Panc1 (cell line): ENCODE measurements around the gene TTLL7. TPM values are rescaled to one million over a fixed set of nuclear protein-coding genes. Genes with fewer than 3 reads are reported as not detected.

ENCODE experiments used
- ATAC-seq: fragments of 200-7000 bp; cut with Tn5 transposase; 2 replicates; pipeline ENCODE4 v1.9.1; 2020; ENCODE audit warnings: mild to moderate bottlenecking, moderate library complexity
- BruUV-seq: library from RNA; stranded (reverse); fragments of 400-500 nt; replicated peaks from 2 replicates; lab custom pipeline; 2021; lab: Mats Ljungman, UMichigan
- CTCF ChIA-PET: fragments of 300-600 bp; sonication (Branson Sonifier 250); formaldehyde crosslinking; loops from one replicate; lab custom pipeline; 2022; ENCODE audit warnings: antibody characterized with exemption; lab: Charles Lee
- POLR2A ChIA-PET: fragments of 300-600 bp; sonication (Branson Sonifier 250); formaldehyde crosslinking; loops from one replicate; lab custom pipeline; 2022; ENCODE audit warnings: antibody characterized with exemption; lab: Charles Lee
- DNase-seq: peaks from one replicate; pipeline ENCODE4 v3.0.0-alpha.2; 2010; ENCODE audit warnings: low read depth, low spot score
- H3K27ac ChIP-seq: 2 replicates; pipeline ENCODE4 v1.5.1; 2011; ENCODE audit warnings: mild to moderate bottlenecking, low read length, inconsistent platforms
- H3K27me3 ChIP-seq: fragments of 200-500 bp; sonication (Bioruptor generic); 2 replicates; pipeline ENCODE4 v1.6.0; 2014; ENCODE audit warnings: low read length, inconsistent platforms; ENCODE audit not compliant: control insufficient read depth, insufficient read depth
- H3K36me3 ChIP-seq: fragments of 200-500 bp; sonication (Bioruptor generic); 2 replicates; pipeline ENCODE4 v1.5.1; 2014; ENCODE audit warnings: inconsistent platforms, mild to moderate bottlenecking, low read length, moderate library complexity; ENCODE audit not compliant: control insufficient read depth, insufficient read depth
- H3K4me1 ChIP-seq: 2 replicates; pipeline ENCODE4 v1.5.1; 2011; ENCODE audit warnings: inconsistent platforms, mild to moderate bottlenecking, low read length, moderate library complexity; ENCODE audit not compliant: control insufficient read depth, insufficient read depth
- H3K4me3 ChIP-seq, 2 experiments: 2 replicates each; pipeline ENCODE4 v1.5.1; 2011 to 2012; ENCODE audit warnings: low read depth in 2 of 2, low read length in 2 of 2, mild to moderate bottlenecking in 2 of 2, inconsistent platforms in 1 of 2, moderate library complexity in 1 of 2
- H3K9me3 ChIP-seq: fragments of 200-500 bp; sonication (Bioruptor generic); 2 replicates; pipeline ENCODE4 v1.5.1; 2014; ENCODE audit warnings: low read depth, mild to moderate bottlenecking, inconsistent platforms, low read length, moderate library complexity; ENCODE audit not compliant: control insufficient read depth, insufficient read depth
- POLR2AphosphoS5 ChIP-seq: IDR thresholded peaks from 2 replicates; pipeline ENCODE4 v1.6.1; 2012; ENCODE audit warnings: mild to moderate bottlenecking, low read depth, low read length, moderate library complexity
- SIN3A ChIP-seq: IDR thresholded peaks from 2 replicates; pipeline ENCODE4 v1.6.1; 2012; ENCODE audit warnings: low read depth, mild to moderate bottlenecking, low read length, moderate library complexity, borderline replicate concordance; ENCODE audit not compliant: insufficient read depth
- TCF7L2 ChIP-seq: IDR thresholded peaks from 2 replicates; pipeline ENCODE4 v1.6.1; 2011; ENCODE audit warnings: mild to moderate bottlenecking, low read depth, low read length, inconsistent platforms
- in situ Hi-C: cut with HindIII; loops from 2 replicates; pipeline ENCODE4 v1.10.0; 2016; ENCODE audit warnings: low sequenced_read_pairs, low pct_unique_long_range_greater_than_20kb
- intact Hi-C: fragments of 100-400 bp; cut with micrococcal nuclease; formaldehyde crosslinking; loops from one replicate; pipeline ENCODE4 v1.10.0; 2022; ENCODE audit not compliant: unreplicated experiment
- total RNA-seq: library from RNA; stranded (reverse); gene quantifications from one replicate; pipeline ENCODE4 v1.2.1, GENCODE V29; 2021; ENCODE audit not compliant: unreplicated experiment
- TF ChIP-seq, protein P1 (sequence below): fragments of 450-650 bp; IDR thresholded peaks from 2 replicates; pipeline ENCODE4 v1.5.1; 2017; ENCODE audit warnings: mild to moderate bottlenecking
- TF ChIP-seq, protein P2 (sequence below), 2 experiments: IDR thresholded peaks; 2 replicates each; pipeline ENCODE4 v1.6.1; 2011 to 2012; ENCODE audit warnings: low read depth in 2 of 2, control low read depth in 1 of 2, low read length in 1 of 2, mild to moderate bottlenecking in 1 of 2, moderate library complexity in 1 of 2; ENCODE audit not compliant: insufficient read depth in 1 of 2

The TTLL7 gene
- total RNA-seq, 1 experiment from 2014 or later, result 31.4 TPM

DNA sequence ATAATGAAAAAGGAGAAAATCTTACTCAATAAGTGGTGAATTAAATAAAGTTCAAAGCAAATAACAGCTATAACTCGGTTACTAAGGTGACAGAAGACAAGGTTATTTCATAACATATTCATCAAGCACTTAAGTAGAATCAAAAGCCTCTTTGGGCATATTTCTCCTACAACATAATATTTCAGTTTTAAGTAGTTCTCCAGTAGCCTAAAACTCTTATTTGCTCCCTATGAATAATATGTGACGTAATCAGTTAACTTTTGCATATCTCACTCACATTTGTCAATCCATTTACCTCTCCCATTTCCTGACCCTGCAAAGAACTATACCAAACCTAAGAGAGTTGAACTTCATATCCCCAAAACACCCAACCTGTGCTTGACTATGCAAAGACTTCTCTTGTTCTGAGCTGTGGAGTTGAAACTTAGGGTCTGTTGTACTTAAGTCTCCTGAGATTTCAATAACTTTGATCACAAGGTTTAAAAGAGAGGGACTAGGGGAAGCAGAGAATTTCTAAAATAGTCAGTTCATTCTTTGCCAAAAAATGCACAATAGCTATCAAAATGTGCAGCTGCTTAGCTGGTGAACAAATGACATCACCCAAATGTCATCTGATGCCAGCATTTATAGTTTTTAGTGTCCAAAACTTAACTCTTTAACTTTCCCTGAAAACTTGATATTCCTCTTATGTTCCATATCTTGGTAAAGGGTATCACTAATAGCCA is 37.2 kb downstream of the TTLL7 start:
- no peaks in the 10 kb centered on the region for H3K27me3 ChIP-seq
- H3K36me3 ChIP-seq, result no peaks in the 10 kb centered on the region
- no TSS peak for BruUV-seq
- no peak for ATAC-seq
- no peaks in the 10 kb centered on the region for H3K4me1 ChIP-seq
- DNase-seq, result no peak
- no peak for TF ChIP-seq TCF7L2
- POLR2A ChIA-PET, result no interaction called here
- intact Hi-C loops (no loop called here), in situ Hi-C loops (no loop called here)
- no peak overlapping the region for H3K27ac ChIP-seq
- CTCF ChIA-PET, result no interaction called here
- no peak overlapping the region for H3K4me3 ChIP-seq
- no peaks in the 10 kb centered on the region for H3K9me3 ChIP-seq

DNA sequence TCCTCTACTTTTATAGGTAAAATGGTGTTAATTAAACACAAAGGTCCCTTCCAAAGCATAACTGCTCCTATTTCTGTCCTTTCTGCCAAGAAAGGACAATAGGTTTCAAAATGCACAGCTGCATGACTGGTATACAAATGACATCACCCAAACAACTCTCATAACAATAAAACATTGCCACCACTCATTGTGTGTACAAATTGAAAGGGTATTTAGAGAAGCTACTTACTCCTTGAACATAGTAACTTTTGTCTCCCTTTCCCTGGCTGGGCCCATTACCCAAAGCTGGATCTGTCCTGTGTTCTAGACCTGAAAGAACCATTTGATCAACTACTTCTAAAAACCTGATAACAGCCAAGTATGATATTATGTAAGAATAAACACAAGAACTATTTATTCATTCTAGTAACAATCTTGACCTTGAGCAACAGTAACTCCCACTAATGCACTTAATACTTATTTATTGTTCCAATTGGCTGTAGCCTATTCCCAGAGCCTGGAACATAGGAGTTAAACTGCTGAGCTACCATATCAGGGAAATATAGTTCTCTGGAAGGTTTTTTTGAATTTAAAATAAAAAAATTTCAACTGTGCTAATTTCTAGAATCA is 38.2 kb downstream of the TTLL7 start:
- CTCF ChIA-PET, result no interaction called here

More for the DNA sequence above, 38.2 kb downstream of the TTLL7 start:
- Histone ChIP-seq H3K9me3 (no peaks in the 10 kb centered on the region), H3K27ac (no peak overlapping the region), H3K4me3 (no peak overlapping the region), H3K27me3 (no peaks in the 10 kb centered on the region), H3K4me1 (no peaks in the 10 kb centered on the region), H3K36me3 (no peaks in the 10 kb centered on the region)
- no TSS peak for BruUV-seq
- in situ Hi-C loops, result no loop called here
- no peak for ATAC-seq
- intact Hi-C loops, result no loop called here
- TF ChIP-seq POLR2AphosphoS5 (no peak), TCF7L2 (no peak), SIN3A (no peak)
- TF ChIP-seq, protein P1, sequence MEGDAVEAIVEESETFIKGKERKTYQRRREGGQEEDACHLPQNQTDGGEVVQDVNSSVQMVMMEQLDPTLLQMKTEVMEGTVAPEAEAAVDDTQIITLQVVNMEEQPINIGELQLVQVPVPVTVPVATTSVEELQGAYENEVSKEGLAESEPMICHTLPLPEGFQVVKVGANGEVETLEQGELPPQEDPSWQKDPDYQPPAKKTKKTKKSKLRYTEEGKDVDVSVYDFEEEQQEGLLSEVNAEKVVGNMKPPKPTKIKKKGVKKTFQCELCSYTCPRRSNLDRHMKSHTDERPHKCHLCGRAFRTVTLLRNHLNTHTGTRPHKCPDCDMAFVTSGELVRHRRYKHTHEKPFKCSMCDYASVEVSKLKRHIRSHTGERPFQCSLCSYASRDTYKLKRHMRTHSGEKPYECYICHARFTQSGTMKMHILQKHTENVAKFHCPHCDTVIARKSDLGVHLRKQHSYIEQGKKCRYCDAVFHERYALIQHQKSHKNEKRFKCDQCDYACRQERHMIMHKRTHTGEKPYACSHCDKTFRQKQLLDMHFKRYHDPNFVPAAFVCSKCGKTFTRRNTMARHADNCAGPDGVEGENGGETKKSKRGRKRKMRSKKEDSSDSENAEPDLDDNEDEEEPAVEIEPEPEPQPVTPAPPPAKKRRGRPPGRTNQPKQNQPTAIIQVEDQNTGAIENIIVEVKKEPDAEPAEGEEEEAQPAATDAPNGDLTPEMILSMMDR, result no peak
- TF ChIP-seq, protein P2, sequence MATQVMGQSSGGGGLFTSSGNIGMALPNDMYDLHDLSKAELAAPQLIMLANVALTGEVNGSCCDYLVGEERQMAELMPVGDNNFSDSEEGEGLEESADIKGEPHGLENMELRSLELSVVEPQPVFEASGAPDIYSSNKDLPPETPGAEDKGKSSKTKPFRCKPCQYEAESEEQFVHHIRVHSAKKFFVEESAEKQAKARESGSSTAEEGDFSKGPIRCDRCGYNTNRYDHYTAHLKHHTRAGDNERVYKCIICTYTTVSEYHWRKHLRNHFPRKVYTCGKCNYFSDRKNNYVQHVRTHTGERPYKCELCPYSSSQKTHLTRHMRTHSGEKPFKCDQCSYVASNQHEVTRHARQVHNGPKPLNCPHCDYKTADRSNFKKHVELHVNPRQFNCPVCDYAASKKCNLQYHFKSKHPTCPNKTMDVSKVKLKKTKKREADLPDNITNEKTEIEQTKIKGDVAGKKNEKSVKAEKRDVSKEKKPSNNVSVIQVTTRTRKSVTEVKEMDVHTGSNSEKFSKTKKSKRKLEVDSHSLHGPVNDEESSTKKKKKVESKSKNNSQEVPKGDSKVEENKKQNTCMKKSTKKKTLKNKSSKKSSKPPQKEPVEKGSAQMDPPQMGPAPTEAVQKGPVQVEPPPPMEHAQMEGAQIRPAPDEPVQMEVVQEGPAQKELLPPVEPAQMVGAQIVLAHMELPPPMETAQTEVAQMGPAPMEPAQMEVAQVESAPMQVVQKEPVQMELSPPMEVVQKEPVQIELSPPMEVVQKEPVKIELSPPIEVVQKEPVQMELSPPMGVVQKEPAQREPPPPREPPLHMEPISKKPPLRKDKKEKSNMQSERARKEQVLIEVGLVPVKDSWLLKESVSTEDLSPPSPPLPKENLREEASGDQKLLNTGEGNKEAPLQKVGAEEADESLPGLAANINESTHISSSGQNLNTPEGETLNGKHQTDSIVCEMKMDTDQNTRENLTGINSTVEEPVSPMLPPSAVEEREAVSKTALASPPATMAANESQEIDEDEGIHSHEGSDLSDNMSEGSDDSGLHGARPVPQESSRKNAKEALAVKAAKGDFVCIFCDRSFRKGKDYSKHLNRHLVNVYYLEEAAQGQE (IDR thresholded peaks at IDR 0.05; ENCODE audit: insufficient read depth in 1 of 2, low read depth in 2 of 2, low read length in 1 of 2), result no peak
- no peak for DNase-seq
- POLR2A ChIA-PET, result no interaction called here
